GM19438 (cell line): Measurements from ENCODE around the gene GRM3.

Experiments
- ATAC-seq: cut with Tn5 transposase; IDR thresholded peaks from one replicate; pipeline ENCODE4 v1.9.1; 2021; ENCODE audit warnings: low read depth; ENCODE audit not compliant: unreplicated experiment

GRM3 gene

DNA sequence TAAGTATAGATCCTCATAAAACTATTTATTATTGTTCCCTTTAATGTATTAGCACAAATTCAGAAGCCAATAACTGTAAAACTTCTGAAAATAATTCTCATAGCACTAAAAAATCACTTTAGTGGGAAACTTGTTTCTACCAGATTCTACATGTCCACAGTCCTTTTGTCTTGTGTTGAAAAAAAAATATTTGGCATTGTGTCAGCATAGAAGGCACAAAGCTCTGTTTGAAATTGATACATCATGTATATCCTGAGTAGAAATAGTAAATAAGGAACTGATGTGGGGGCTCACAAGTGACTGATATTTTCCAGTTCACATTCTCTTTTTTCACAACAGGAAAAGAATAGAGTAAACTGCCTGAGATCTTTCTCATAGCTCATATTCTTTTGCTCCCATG is 134.6 kb downstream of the GRM3 start:
- ATAC-seq, result no peak

DNA sequence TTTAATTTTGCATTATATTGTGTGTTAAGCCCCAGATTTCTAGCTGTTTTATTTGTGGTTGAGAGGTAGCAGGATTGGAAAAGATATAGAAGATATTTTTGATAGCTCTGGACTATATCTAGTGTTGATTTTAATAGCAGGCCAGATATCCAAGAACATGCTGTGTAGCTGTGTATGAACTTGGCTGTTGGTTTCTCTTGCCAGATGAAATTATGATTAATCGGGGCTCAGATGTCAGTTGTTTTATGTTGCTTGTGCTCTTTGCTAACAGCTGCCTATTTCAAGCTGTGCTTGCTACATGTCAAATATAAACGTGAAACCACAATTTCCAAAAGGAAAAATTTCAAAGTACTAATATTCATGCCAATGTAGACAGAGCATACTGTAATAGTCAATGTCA is 141.1 kb downstream of the GRM3 start:
- no peak for ATAC-seq

DNA sequence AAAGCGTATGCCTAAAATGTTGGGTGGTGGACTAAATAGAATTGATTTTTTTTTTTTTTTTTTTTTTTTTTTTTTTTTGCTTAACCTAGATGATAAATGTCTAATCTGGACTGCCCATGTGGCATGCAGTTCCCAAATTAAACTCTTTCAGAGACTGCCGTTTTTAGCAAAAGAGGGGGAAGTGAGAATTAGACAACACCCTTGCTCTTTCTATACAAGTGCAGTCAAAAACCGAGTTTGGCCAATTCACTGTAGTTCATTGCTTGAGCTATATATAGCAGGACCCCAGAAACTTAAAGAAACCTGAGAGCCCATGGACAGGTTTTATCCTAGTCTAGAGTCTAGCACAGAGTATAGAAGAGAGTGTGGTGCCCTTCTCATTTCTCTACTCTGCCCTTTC is 141.9 kb downstream of the GRM3 start:
- ATAC-seq, result peak; percentile 92

DNA sequence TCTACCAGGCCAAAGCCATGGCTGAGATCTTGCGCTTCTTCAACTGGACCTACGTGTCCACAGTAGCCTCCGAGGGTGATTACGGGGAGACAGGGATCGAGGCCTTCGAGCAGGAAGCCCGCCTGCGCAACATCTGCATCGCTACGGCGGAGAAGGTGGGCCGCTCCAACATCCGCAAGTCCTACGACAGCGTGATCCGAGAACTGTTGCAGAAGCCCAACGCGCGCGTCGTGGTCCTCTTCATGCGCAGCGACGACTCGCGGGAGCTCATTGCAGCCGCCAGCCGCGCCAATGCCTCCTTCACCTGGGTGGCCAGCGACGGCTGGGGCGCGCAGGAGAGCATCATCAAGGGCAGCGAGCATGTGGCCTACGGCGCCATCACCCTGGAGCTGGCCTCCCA is 142.7 kb downstream of the GRM3 start:
- ATAC-seq, result no peak

DNA sequence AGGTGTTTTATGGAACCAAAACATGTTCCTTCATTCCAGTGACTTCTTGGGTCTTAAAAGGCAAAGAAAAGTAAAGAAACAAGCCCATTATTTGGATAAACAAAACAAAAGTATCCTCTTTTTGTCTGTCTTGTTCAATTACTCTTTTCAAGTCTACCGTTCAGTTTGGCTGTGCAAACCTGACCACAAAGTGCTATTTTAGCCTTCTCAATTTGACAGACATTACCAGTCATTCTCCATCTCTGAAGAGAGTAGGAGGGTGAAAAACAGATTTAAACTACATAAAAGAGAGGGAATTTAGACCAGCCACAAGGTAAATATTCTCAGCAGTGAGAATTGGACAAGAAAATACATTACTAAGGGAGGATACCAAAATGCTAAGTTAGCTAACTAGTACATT is 145.2 kb downstream of the GRM3 start:
- no peak for ATAC-seq

DNA sequence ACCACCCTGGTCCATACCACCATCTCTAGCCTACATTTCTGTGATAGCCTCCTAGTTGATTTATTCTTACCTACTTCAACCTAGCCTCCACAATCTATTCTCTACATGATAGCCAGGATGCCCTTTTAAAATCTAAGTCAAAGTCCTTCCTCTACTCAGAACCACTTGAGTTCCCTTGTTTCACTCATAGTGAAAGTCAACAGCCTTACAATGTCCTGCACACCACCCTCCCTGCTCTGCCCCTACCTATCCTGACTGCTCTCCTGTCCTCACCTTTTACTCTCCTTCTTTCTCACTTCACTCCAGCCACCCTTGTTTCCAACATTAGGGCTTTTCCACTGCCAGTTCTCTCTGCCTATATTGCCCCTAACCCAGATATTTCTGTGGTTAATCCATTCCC is 146.7 kb downstream of the GRM3 start:
- peak; percentile 44 for ATAC-seq

DNA sequence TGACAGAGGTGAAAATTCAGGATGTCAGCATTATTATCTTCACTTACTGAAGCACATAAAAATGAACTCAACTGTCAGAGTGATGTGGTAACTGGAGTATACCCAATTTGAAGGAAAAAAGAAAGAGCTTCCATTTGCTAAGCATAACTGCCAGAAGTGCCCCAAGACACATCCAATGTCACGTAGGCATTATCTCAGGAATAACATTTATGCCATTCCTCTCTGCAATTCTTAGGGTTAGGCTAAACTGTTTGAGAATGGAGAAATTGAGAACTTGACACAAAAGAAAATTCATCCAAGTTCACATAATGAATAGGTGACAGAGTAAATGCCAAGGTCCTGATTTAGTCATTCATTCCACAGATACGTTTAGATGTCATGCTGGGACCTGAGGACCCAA is 148.6 kb downstream of the GRM3 start:
- ATAC-seq, result no peak

DNA sequence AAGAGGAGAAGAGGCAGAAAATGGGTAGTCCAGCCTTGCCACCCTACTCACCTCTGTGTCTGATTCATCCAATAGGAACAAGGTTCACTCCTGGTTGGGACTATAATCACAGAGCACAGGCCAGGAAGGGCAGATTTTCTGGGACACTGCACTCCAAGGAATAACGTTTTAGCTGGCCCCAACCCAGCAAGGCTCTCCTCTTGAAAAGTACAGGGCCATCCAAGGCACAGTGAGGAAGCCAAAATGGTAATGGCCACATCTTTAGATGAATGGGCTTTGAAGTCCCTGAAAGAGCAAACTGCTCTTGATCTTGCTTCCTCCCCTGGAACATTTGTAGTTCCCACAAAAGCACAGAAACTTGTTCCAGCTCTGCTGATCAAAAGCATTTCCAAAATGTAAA is 149.4 kb downstream of the GRM3 start:
- no peak for ATAC-seq

DNA sequence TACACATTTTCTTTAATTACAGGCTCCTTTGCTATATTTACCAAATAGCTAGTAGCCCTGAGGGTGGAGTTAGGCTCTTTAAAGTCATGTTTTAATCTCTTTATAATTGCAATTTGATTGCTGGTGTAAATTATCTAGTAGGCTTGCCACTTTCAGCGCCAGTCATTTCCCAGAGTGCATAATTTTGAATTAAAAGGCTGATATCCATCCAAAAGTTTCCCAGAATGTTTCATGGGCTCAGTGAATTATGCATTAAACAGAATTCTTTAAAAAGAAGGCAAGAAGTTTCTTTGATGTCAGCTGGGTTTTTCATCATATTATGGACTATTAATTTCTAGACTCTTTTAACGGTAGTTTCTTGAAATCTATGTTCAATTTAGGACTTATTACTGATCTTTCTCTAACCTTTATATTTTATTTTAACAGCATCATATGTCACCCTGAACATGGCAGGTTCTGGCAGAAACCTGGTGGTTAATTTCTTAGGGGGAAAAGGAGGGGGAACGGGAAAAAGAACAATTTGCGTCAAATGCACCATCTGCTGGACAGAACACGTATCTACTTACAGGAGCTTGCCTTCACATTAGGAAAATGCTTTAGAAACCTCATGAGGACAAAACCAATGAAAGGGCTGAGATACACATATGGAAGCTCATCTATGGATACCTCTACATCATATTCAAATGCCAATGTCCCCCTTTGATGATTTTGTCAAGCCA is 171.1 kb downstream of the GRM3 start:
- ATAC-seq, result no peak

DNA sequence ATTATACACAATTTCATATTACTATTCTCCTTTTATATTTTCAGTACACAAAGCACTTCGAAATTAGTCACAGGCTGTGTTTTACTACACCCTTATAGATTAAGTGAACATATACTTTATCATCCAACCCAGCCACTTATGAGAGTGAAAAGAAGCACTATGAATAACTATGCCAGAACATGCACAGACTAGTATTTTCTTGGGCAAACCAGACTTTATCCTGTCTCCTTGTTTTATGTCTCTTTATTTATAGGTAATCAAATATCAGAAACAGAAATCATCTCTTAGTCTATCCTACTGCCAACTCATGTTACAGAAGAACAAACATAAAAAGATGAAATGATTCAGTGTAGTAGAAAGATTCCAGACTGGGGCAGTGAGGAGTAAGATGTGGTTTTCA is 171.8 kb downstream of the GRM3 start:
- ATAC-seq, result no peak

DNA sequence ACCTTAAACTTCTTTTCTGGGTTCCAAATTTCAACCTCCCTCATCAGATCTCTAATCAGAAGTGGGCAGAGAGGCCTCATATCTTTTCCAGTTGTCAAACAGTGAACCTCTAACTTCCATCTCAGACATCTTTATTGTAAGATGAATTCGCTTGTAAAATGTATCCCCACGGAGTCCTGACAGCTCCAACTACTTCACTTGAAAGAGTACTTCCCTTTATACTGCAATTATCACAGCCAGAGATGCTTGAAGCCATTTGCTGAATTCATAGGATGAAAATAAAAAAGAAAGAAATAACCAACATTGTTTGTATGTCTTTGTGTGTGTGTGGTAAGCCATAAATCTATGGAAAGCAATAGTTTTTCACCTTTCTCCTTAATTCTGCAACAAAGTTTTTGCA is 175.2 kb downstream of the GRM3 start:
- no peak for ATAC-seq

DNA sequence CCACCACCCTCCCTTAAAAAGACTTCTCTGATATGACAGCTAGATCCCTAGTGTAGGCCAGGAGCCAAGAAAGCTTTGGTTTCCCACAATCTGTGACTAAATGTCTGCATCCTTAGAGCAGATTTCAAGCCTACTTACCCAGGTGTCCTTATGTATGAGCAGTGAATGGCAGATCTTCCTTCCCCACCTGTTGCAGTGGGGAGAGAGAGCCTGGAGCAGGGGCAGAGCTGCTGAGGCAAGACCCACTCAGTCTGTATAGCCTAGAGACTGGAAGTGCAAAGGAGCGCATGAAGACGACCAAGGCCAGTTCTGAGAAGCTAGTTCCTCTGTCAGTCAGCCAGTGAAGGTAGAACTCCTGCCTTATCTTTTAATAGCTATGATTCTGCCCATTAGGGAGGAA is 180.1 kb downstream of the GRM3 start:
- ATAC-seq, result no peak

DNA sequence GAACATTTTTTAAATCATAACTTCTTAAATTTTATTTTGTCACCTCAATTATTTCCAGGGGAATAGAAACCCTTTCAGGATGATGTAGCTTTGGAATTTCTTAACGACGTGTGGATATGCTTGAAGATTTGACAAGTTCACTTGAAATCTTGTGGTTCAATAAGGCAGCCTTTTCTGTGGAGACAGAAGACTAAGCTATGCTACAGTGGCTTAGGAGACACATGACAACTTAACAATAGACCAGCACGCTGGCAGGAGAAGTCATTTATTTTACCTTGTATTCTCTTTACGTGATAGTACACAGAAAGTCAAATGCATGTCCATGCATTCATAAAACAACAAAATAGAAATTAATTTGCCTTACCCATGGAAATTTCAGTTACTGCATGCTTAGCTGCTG is 181.6 kb downstream of the GRM3 start:
- ATAC-seq, result no peak

DNA sequence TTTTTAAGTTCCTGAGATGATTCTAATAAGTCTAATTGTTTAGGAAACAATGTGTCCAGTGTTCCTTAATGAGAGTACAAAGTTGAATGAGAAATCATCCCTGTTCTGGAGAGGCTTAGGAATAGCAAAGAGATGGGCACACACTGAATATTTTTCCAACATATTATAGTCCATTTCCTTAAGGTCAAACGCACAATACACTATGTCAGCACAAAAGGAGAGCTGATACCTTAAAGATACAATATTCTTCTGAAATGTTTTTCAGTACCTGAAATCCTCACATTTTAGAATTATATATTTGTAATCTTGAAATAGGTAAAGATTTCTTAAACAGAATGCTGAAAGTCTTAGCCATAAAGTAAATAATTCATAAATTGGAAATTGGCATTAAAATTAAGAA is 183.2 kb downstream of the GRM3 start:
- no peak for ATAC-seq

DNA sequence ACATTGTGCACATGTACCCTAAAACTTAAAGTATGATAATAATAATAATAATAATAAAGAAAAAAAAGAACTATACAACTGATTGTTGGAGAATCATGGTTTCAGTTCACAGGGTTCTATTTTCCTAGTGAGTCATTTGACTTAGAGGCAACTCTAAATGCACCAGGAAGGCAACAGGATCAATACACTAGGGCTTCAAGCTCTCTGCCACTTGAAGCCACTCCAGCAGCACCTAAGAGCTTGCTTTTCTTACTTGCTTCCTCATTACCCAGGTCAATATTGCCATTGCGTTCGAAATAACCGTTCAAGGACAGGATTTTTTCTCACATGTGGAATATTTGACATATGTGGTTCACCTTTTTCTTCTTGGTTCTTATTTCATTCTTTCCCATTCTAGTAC is 189.7 kb downstream of the GRM3 start:
- no peak for ATAC-seq

DNA sequence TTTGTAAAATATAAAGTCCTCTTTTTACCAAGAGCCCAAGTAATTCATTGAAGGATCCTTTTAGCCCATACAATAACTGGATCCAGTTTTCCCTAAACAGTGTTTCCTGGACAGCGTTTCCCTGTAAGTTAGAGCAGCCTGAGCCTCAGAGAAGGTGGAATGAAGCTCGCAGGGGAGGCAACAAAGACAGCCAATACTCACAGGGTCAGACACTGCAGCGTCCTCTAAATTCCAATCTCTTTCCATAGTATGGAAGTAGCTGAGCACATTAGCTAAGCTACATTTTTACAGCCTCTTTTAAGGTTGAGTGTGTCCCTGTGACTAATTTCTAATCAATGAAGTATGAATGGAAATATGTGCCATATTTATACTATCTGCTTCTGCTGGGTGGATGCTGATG is 193.5 kb downstream of the GRM3 start:
- ATAC-seq, result no peak

DNA sequence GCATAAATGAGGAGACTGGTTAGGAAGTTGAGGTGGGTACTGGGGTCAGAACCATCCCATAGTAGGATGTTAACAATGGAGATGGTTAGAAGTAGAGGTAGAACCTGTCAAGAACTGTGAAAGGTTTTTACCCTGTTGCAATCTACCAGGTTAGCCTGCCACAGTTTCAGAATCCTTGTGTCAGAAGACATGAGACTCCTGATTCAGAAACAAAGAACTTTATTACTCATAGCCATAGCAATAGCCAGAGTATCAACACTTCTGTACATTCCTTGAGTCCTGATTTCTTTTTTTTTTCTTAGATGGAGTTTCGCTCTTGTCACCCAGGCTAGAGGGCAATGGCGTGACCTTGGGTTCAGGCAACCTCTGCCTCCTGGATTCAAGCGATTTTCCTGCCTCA is 200.9 kb downstream of the GRM3 start:
- ATAC-seq, result no peak

DNA sequence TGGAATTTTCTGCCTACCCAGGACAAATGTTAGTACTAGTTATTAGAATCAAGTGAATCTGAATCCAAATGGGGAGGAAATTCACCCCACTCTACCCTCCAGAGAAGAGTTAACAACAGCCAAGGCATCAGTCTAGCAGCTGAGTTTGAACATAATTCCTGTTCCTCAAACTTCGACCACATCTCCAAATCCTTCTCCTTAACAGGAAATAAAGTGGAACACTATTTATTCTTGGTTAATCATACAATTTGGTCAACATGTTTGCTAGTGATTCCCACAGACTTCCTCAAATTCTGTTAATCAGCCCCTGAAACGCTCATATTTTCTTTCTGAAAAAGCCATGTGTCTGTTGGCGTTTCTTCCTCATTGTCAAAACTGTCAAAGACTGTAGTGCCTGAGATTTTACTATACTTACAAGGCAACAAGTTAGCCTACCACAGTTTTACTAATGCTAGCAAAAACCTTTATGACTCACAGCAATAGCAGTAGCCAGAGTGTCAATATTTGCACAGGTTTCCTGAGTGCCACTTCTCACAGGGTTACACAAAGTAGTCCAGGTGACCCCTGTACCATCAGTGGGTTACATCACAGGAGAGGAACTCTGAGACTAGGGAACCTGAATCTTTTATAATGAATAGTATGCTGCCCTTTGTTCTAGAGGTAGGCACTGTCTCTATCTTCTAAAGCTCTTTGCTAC is 202.9 kb downstream of the GRM3 start:
- no peak for ATAC-seq

DNA sequence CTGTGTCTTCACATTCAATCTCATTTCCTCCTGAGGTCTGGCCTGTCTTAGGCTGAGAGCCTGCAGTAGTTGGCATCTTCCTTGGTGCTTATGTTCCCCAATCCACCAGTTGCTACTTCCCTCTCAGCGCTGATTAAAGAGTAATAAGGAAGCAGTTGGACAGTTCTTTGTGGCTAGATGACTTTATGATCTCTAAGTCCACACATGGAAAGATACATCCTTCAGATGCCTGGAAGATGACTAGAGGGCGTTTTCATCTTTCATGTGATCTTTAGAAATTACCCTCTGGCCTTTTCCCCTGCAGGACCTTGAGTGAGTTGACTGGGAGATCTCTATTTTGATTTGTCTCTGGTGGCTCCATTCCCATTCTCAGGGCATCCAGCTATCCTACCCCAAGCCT is 204.5 kb downstream of the GRM3 start:
- ATAC-seq, result no peak

DNA sequence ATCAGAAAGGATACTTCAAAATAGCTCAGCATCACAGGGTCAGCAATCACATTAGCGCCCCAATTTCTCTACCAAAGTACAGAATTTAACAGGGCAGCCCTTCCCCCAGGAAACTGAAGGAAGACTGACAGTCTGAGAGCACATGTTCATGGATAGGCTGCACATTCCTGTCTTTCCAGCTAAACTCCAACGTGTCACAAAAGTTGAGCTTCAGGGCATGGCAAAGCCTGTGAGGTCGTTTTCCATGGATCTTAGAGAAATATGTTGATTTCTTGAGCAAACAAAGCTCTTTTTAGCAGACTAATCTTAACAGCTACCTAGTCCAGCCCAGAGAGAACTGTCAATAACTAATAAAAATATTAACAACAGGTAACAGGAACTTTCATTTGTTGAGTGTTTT is 207.9 kb downstream of the GRM3 start:
- no peak for ATAC-seq

DNA sequence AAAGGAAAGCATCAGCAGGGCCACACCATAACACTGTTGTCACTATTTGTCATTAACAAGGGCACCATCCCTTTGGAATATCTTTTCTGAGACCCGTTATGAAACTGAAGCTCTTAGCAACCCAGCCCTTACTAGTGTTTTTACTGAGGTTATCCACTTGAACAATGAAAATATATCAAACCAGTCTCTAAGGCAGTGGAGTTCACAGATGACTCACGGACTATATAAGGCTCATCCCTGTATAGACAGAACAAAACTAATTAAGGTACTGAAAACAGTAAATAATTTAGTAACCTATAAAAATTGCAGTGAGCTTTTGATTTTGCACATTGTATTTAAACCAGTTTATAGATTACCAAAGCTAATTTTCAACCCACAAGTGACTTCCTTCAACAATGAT is 219.7 kb downstream of the GRM3 start:
- ATAC-seq, result no peak

DNA sequence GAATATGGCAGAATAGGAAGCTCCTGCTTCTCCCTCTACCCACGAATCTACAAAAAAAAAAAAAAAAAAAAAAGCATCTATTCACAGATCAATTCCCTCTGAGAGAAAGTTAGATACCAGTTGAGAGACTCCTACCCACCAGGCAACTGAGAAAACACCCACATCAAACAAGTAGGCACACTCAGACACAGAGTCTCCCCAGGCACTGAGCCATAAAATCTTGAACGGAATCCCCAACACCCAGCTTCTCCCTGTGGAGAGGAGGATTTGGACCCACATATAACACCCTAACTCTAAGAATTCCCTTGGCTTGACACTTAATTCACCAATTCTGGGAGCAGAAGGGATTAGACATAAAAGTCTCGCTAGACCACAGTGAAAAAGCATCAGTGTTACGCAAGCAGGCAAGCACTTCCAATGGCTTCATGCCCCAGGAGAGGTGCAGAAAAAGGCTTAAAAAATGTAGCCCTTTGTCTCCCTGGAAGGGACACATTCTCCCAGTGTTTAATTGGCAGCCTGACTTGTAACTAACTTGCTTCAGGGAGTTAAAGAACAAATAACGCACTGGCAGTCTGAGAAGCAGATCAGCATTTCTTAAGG is 223.6 kb downstream of the GRM3 start:
- ATAC-seq, result no peak
